ENCODE measurements around the gene SNX9.
"Not testable (repeated sequence)": the region's sequence is repeated elsewhere in the genome, so short reads cannot be mapped to it uniquely, and the experiment has no call there.

The SNX9 gene

DNA sequence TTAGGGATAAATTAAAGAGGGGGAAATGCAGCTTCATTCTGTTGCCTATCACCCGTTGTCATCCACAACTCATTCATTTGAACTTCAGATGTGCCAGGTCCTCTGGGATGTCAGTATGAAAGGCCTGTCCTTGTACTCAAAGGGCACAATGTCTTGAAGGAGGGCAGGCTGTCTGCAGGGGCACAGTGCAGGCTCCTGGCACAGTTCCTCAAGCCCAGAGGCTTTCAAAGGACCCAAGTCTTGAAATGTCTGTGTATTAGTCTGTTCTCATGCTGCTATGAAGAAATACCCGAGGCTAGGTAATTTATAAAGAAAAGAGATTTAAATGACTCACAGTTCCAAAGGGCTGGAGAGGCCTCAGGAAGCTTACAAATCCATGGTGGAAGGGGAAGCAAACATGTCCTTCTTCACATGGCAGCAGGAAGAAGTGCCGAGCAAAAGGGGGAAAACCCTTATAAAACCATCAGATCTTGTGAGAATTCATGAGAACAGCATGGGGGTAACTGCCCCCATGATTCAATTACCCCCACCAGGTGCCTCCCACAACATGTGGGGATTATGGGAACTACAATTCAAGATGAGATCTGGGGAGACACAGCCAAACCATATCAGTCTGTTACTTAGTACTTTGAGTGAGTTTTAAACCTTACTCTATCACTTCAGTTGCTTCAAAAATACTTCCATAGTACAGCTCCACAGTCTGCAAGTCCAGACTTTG is 9.4 kb downstream of the SNX9 start:
- DNase-seq, result no peak

DNA sequence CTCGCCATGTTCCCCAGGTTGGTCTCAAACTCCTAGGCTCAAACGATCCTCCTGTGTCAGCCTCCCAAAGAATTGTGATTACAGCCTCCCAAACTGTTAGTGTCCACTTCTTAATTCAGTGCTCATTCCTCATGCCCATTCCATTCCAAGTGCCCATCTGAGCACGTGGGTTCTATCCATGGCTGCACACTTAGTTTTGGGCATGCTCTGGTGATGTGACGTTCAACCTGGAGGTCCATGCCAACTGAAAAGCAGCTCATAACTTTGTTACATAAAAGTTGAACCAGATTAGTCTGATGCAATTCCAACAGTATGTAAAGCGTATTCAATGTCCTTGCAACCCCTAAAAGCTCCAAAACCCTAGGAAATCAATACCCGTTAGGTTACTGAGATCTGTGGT is 11.5 kb downstream of the SNX9 start:
- no peak for DNase-seq

- no peak for DNase-seq
Observed at GRCh38 chr6:157838718-157839430, 15.8 kb downstream of the SNX9 start.

GRCh38 chr6:157839606-157840005 is 16.6 kb downstream of the SNX9 start:
- no peak for DNase-seq

- no peak for DNase-seq
Observed at GRCh38 chr6:157840261-157840660, 17.2 kb downstream of the SNX9 start.

- no peak for DNase-seq
Observed at GRCh38 chr6:157840776-157841175, 17.7 kb downstream of the SNX9 start.

- no peak for DNase-seq
Observed at GRCh38 chr6:157841211-157841840, 18.3 kb downstream of the SNX9 start.

DNA sequence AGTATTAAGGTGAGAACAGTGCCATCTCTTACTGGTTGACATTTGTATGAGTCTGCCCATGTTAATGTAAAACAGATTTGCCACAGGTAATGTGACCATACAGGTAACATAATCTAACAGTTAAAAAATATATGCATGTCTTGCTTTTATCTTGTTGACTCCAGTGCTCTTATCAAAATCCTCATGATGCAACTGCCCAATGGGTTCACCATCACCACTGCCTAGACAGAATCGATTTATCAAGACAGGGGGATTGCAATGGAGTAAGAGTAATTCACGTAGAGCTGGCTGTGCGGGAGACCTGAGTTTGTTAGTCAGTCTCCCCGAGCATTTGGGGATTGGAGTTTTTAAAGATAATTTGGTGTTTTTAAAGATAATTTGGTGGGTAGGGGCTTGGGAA is 19.2 kb downstream of the SNX9 start:
- no peak for DNase-seq

- not testable (repeated sequence) for DNase-seq
Observed at GRCh38 chr6:157844196-157844595, 21.1 kb downstream of the SNX9 start.

GRCh38 chr6:157845493-157846259 is 22.6 kb downstream of the SNX9 start:
- no peak for DNase-seq

GRCh38 chr6:157847846-157848245 is 24.8 kb downstream of the SNX9 start:
- no peak for DNase-seq

DNA sequence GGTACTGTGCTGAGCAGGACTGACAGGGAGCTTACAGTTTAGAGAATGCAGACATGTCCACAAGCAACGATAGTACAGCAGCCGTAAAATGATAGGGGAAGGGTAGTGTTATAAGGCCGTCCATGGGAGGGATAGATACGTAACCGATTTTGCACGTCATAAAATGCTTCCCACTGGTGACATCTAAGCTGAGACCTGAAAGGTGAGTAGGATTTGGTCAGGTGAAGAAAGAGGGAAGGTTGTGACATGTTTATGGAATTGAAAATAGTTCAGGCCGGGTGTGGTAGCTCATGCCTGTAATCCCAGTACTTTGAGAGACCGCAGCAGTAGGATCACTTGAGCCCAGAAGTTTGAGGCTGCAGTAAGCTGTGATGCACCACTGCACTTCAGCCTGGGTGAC is 25.6 kb downstream of the SNX9 start:
- no peak for DNase-seq

DNA sequence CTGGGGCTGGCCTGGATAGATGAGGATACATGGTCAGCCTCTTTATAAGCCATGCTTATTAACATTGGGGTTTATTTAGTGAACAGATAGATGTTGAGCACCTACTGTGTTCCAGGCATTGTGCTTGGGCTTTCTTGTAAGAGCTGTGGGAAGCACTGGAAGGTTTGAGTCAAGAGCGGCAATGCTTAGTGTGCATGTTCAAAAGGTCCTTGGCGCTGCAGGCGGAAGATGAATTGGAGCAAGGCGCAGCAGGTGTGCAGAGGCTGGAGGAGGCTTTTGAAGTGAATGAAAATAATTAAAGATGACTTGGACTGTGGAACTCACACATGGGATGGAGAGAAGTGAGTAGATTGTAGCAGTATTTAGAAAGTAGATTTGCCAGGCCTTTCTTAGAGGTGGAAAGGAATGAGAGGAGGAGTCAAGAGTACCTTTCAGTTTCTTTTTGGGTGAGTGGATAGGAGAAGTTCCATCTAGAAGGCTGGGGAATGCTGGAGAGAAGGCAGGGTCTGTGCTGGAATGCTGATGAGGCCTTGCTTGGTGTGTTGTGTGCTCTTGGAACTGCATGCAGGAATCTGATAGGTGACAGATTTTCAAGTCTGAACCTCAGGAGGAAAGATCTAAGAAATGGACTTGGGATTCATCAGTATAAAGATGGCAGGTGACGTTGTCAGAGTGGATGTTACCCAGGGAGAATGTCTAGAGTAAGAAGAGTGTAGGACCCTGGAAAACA is 26.4 kb downstream of the SNX9 start:
- no peak for DNase-seq

DNA sequence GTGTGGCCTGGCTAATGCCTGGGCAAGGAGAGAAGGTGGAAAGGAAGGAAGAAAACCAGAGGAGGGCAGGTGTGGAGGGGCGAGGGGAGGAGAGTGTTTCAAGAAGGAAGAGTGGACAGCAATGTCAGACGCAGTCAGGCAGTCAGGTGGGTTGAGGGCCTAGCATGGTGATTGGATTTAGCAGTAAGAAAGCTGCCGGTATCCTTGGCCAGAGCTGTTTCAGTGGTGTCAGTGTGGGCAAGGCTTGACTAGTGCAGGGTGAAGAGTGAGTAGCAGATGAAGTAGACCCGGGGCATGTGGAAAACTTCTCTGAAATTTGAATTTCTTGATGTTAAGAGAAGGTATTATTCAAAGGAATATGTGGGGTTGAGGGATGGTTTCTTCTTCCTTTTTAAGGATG is 27.0 kb downstream of the SNX9 start:
- no peak for DNase-seq

DNA sequence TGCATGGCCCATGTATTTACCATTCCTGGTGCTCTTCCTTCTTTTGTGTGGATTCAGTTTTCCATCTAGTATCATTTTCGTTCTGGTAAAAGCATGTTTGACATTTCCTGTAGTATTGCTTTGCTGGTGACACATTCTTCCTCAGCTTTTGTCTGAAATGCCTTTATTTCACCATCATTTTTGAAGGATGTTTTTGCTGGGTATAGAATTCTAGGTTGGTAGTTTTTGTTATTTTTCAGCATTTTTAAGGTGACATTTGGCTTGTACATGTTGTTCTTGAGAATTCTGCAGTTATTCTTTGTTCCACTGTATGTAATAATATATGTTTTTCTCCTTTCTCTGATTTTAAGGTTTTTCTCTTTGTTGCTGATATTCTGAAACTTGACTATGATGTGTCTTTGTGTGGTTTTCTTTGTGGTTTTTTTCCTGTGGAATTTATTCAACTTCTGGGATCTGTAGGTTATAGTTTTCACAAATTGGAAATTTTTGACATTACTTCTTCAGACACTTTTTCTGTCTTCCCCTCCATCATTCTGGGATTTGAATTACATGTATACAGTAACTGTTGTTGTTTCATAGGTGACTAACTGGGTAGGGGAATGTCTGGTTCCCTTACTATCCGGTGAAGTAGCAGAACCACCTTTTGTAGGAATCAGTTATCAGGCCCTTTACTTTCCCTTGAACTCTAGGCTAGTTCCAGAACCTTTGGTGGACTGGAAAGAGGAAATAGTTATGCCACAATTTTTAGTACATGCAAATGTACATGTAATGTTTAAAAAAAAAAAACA is 30.2 kb downstream of the SNX9 start:
- DNase-seq, result no peak

- DNase-seq, result no peak
Observed at GRCh38 chr6:157853902-157854502, 31.0 kb downstream of the SNX9 start.

DNA sequence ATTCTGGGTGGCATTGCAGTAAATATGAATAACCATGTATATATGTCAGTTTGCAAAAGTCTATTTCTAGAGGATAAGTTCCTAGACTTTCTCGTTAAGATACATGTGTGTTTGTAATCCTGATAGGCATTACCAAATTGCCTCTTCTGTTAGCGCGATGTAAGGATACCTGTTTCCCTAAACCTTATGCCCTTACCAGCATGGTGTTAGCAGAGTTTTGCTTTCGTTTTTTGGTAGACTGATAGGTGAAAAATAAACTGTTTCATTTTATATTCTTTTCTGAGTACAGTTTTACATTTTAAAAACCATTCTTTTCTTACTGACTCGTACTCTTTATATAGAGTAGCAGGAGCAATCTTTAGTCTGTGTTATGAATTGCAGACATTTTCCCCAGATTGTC is 32.3 kb downstream of the SNX9 start:
- DNase-seq, result no peak

- not testable (repeated sequence) for DNase-seq
Observed at GRCh38 chr6:157855804-157856203, 32.8 kb downstream of the SNX9 start.

DNA sequence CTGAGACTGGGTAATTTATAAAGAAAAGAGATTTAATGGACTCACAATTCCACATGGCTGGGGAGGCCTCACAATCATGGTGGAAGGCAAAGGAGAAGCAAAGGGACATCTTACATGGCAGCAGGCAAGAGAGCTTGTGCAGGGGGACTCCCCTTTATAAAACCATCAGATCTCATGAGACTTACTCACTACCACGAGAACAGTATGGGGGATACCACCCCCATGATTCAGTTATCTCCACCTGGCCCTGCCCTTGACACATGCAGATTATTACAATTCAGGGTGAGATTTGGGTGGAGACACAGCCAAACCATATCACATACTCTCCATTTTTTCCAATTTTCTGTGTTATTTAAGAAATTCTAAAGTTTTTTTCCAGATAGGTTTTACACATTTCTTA is 35.6 kb downstream of the SNX9 start:
- DNase-seq, result not testable (repeated sequence)

- no peak for DNase-seq
Observed at GRCh38 chr6:157859775-157860504, 36.9 kb downstream of the SNX9 start.

- DNase-seq, result no peak
Observed at GRCh38 chr6:157860505-157860991, 37.5 kb downstream of the SNX9 start.

All from DMS 273 treated with DMSO at 0.1 percent for 48 hours (cell line).